NCI-H526 treated with DMSO at 0.1 percent for 48 hours (cell line): ENCODE data around the gene P3H1.
"Not testable (repeated sequence)": the region's sequence is repeated elsewhere in the genome, so short reads cannot be mapped to it uniquely, and the experiment has no call there.

ENCODE experiments used
- DNase-seq: peaks from one replicate; lab custom pipeline; 2025; lab: John Stamatoyannopoulos, UW

P3H1 gene

DNA sequence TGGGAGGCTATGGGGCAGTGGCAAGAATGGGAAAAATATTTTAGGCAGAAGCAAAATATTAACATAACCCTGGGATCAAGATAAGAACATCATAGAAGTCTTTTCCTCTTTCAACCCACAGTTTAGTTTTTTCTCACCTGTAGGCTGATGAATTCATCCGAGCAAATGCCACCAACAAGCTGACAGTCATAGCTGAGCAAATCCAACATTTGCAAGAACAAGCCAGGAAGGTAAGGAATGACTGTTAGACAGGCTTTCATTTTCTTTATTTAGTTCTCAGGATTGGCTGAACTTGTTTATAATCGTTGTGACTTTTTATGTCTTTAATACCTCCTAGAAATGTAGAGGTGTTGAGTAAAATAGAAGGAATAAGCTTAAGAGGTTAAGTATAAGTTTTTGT, 6.6 kb upstream of the P3H1 start:
- no peak for DNase-seq

DNA sequence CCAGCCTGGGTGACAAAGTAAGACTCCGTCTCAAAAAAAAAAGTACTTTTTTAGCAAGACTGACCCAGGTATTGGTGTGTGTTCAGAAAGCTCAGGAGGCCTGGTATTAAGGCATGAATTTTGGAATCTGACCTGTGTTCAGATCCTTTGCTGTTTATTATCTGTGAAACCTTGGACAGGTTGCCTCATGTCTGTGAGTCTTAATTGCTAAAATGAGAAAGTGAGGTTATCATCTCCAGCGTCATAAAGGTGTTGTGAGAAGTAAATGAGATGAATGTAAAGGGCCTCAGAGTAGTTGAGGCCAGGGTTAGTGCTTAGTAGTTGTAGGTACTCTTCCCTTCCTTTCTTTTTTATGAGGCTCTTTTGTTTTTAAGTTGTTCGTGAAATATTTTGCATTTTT, 3.0 kb upstream of the P3H1 start:
- DNase-seq: no peak

DNA sequence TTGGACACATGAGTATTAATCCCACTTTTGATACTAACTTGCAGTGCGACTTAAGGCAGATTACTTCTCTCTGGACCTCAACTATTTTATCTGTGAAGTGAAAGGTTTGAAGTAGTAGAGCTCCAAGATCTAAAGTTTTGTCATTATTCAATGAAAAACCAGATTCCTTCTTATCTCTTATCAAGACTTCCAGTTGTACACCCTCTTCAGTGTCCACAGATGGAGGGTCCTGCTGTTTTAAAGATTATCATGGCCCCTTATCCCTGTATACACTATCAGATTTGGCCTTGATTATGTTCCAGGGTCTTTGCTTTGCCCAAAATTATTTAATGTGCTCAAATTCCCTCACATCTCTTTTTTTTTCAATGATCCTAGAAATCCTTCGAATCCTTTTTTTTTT, 1.3 kb upstream of the P3H1 start:
- no peak for DNase-seq

DNA sequence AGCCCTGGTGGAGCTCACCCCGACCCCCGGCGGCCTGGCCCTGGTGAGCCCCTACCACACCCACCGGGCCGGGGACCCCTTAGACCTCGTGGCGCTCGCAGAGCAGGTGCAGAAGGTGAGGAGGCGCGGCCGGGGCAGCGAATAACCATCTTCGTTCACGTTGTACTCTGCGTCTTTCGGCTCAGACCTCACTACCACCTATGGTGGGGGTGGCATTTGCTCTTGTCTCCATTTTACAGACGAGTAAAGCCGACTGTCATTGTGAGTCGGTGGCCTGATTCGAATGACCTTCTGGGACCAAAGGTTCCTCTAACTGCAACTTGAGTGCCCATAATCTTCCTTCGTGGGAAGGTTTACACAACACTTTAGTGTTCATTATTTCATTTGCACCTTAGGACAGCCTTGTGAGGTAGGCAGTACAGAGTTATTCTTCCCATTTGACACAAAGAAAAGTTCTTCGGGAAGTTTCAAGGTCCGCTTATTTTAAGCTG, 727 bp upstream of the P3H1 start:
- DNase-seq: peak; percentile 65

DNA sequence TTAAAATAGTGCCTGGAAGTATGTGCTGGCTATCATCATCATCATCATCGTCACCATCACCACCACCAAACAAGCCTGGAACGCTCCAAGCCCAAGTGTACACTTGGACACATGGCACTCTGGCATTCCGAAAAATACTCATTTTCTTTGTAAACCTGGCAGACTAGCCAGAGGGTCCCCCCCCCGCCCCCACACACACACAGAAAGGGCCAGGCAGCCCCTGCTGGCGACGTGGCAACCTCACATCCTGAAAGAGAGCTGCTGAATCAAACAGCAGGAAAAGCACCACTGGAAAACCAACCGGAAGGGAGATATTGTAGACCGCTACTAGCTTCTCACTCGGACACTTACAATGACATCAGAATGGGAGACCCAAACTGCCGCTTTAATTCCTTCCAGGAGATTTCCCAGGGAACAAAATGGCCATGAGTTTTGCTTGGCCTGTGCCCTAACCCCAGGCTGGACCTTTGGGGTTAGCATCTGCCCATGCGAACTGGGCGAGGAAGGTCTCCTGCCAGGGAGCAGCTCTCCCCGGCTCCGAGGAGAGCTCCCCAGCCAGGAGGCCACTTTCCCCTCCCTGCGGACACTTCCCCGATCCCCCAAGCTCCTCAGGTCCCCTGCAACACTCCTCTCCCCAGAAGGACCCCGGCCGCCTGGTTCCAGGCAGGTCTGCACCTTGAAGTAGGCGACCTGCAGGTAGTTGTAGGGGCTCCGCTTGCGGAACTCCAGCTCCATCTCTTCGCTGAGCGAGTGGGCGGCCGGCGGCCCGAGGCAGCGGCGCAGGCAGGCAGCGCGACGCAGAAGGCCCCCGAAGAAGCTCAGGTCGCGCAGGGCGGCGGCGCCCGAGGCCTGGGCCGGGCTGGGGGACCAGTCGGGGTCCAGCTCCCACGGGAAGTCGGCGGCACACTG, 742 bp downstream of the P3H1 start:
- DNase-seq: peak; percentile 60

DNA sequence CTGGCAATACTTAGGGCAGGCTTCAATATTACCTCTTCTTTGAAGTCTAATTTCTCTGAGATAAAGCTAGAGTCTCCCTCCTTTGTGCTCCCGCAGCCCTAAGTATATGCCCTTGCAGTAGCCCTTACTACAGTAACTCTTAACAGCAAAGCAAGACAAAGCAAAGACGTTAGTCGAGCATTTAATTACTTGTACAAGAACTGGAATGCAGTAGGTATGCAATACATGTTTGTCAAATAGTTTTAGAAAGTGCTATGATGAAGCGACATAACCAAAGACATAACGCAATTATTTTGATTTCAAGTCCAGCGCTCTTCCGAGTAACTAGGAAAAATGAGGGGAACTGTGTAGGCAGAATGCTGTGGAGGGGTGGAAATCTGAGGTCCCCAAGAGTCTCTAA, 1.6 kb downstream of the P3H1 start:
- DNase-seq: no peak

DNA sequence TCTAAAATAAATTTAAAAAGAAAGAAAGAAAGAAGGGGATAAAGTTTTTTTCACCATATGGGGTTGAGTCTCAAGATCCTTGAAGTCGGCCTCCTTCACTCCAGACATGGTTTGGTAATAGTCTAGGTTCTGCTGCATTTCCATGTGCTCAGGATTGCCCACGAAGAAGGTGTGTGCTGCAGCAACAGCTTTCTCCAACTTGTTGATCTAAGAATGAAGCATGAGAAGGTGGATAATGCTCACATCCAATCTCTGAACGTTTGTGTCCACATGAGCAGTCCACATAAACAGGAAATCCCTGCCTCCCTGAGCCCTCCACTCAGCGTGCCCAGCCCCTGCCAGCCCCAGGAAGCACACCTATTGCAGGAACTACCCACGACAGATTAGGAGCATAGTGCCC, 4.6 kb downstream of the P3H1 start:
- no peak for DNase-seq

DNA sequence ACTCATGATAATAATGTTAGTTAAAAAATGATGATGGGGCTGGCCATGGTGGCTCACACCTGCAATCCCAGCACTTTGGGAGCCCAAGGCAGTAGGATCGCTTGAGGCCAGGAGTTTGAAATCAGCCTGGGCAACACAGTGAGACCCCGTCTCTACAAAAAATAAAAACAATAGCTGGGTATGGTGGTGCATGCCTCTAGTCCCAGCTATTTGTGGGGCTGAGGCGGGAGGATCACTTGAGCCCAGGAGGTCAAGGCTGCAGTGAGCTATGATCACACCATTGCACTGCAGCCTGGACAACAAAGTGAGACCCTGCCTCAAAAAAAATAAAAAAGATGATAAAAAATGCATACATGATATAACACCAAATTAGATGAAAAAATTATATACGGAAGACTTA, 5.3 kb downstream of the P3H1 start:
- DNase-seq: no peak

DNA sequence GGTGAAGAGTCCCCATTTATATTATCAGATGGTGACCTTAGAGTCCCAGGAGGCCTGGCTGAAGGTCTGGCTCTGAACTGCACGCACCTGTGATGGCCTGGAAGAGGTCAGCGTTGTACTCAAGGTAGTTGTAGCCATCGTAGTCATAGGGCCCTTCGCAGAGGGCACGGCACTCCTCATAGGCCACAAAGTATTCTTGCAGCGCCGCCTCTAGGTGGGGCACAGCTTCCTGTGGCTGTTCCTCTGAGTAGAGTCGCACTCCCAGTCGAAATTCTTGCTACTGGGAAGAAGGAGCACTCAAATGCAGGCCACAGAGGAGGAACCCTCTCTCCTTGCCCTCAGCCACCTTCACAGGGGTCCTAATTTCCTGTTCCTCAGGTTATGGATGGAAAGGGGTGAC, 7.7 kb downstream of the P3H1 start:
- DNase-seq: no peak

DNA sequence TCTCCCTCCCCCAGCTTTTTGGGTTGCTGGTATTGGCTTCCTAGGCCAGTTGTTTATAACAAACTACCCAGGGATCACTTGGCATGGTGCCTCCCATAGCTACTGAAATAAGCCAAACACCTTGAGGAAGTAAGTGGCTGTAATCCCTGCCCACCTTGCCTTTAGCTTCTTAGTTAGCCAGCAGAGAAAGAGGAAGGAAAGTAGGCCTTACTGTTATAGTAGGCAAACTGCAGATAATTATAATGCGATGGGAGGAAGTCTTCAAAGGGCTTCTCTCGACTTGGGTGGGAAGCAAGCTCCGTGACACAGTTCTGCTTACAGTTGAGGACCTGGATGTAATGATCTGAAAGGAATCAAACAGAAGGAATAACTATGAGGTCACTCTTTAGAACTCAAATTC, 8.2 kb downstream of the P3H1 start:
- no peak for DNase-seq

DNA sequence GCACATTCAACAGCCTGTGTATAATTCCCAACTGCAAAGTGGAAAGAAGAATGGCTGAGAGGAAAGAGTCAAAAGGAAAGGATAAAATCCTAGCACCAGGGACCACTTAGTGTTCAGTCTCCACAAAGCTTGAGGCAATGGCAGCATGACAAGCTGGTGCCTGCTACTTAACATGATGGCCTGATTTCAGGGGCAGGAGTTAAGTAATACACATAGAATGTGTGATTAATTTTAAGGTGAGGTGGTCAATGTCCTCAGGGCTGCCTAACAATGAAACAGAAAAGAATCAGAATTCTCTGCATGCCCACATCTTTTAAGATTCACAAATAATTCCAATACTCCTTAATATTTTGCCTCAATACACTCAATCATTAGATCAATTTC, 8.9 kb downstream of the P3H1 start:
- no peak for DNase-seq

DNA sequence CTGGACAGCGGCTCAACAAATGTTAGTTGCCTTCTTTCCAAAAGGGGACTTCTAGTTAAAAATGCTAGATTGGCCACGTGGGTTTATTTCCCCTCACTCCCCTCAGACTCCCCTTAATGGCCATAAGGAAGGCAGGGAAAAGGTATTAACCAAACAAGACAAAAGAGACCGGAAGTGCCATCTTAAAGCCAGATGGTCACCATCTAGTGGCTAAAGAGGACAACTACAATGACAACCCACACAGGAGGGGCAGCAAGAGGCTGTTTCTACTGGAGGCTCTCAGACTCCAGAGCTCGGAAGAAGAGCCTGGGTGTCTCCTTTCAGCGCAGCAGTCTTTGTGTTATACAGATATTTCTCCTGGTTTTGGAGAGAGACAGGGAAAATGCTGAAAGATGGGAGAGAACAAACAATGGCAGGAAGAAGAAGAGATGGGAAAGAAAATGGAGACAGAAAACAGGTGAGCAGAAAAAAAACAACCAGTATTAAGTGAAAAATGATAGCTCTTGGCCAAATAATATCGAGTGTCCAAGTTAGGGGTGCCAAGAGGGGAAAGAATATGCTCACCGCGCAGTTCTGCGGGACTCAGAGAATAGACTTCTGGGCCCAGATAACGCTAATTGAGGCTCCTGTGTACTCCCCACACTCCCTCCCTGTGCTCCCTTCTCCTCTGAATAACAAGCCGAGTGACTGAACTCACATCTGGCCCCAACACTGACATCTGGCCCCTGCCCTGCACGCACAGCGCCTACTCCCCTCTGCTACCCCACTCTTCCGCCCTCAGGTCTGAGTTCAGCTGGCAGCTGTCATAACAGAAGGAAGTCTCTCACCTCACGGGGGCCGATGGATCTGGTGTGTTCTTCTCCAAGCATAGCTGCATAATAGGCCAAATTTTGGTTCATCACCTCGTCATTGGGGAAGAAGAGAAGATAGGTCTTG, 9.6 kb downstream of the P3H1 start:
- peak; percentile 58 for DNase-seq

DNA sequence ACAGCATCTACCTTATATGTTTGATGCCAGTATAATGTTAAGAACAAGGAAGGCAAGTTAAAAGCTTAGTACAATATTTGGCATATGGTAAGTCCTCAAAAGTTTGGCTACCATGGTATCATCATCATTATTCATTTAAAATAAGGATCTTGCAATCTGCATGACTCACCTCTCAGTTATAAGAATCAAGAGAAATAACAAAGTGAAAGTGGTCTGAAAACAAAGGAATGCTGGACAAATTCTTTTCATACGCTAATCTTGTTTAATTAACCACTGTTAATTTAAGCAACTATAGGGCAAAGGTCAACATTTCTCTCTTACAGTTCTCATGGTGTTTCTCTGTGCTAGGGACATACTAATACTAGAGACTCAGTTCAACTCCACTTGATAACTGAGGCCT, 13.8 kb downstream of the P3H1 start:
- no peak for DNase-seq

DNA sequence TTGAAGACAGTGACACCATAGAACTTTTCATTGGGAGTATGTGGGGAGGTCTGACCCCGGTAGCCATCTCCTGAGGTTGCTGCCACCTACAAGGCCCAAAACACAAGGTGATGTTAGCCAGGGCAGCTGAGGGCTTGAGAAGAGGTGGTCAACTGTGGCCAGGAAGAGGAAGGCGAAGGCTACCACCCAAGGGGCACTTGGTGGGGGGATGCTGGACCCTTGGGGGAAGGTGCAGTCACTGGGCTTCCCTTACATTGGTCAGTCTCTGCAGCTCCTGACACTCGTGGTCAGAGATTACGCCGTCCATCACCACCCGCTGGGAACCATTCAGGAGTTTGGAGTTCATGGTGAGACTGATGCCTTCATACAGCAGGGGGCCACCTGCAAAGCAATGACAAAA, 14.5 kb downstream of the P3H1 start:
- no peak for DNase-seq

DNA sequence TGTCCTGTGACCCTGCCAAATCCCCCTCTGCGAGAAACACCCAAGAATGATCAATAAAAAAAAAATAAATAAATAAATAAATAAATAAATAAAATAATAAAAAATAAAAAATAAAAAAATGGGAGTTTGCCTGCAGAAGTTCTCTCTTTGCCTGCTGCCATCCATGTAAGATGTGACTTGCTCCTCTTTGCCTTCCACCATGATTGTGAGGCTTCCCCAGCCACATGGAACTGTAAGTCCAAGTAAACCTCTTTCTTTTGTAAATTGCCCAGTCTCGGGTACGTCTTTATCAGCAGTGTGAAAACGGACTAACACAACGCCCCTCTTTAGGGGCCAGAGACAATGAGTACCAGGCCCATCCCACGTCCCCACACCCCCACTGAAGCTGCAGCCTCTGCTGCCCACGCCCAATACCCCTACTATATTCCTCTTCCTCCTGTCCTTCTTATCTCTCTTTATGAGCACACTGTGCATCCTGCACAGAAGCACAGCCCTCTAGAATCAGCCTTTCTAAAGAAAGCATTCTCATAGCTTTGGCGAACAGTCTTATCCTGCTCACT, 15.2 kb downstream of the P3H1 start:
- not testable (repeated sequence) for DNase-seq

DNA sequence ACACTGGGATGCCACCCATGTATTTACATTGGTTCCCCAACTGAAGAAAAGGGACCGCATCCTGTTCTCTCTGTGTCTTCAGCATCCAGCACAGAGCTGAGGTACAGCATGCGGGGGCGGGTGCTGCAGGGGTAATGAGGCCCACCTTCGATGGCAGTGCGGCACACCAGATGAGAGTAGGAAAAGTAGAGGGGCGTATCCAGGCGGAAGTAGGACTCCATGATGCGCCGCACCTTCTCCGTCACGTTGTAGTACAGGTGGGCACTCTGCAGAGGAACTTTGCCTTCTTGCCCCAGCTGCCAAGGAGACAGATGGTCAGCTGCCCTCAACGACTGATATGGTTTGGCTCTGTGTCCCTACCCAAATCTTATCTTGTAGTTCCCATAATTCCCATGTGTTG, 16.8 kb downstream of the P3H1 start:
- no peak for DNase-seq

DNA sequence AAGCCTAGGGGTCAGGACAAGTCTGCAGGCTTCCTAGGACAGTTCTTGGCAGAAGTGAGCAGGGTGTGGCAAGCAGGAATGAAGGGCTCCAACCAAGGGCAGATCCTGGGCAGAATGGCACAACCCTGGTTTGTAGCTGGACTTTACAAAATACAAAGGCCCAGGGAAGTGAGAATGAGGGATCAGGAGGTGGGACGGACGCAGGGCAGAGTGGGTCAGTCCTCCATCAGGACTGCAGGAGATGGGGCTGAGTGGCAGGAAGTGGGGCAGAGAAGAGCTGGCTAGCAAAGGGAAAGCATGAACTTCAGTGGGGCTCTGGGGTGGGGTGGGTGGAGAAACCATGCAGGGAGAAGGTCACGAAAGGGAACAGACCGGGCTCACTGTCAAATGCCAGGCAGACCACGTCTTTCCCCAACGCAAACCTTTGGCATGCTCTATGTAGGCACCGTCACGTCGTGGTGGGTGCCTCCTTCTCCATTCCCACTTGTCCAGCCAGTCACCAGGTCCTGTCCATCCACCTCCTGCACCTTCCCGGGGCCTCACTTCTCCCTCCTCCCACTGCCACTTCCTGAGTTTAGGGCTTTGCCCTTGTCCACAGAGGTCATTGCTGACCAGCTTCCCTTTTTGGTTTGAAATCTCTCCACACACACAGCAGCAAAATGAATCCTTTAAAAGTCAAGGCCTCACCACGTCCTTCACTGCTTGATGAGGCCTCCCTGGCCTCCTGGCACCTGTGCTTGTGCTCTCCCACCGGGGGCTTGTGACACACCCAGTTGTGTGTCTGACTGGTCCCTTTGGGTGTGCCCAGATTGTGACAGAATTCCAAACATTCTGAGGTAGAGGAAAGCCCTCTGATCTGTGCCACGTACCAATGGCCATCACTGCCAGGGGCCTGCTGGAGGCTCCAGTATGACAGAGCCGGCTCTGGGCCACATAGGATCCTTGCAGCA, 18.1 kb downstream of the P3H1 start:
- DNase-seq: no peak

DNA sequence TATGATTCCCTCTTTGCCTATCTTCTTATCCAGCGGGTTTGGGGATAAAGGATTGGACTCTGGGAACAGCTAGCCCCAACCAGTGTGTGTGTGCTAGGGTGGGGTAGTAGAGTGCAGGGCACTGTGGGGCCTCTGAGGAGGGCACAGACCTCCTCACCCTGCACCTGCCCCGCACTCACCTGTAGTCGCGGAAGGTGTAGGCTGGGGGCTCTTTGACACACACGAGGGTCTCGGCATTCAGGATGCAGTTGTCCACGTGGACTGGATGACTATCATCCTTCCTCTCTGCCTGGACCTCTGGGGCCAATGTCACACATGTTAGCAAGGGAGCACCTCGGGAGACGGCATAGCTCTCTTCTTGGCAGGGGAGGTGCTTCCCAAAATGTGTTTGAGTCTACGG, 18.8 kb downstream of the P3H1 start:
- no peak for DNase-seq

DNA sequence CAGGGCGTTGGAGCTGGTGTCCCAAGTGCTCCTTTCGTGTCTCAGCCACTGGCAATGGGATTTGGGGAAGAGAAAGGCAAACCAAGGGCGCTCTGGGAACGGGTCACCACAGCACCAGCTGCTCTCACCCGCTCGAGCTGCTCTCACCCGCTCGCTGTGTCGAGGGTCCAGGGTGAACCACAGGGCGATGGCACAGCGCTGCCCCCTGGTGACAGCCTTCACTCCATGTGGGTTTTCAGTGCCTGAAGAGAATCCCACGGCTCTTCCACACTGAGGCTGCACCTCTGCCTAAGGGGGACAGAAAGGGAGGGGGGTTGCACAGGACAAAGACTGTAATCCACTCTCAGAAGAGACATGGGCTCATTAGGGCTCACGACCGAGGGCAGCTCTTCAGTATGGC, 19.7 kb downstream of the P3H1 start:
- DNase-seq: peak; percentile 37

DNA sequence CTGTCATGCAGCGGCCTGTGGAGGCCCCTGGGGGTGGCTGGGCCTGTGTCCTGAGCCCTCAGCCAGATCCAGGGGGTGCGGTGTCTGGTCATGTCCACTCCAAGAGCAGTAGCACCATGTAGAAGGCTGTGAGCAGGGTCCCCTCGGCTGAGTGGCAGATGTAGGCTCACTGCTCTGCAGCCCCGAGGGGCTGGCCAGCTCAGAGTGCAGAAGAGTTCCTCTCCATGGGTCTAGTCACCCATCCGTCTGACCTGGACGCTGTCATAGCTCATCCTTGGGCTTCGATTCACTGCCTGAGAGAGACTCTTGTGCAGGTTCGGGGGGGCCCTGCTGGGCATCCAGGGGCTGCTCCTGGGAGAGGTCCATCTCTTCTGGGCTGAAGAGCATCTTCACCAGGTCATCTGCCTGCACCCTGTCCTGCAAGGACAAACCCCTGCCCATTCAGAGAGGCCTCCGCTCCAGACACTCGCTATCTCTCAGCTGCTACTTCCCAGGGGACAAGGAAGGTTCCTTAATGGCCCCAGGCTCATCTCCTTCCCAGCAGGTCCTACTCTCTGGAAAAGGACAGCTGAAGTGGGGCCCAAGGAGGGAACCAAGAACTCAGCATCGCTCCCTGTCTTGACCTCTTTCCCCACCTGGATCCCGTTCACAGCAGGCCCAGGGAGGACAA, 20.3 kb downstream of the P3H1 start:
- no peak for DNase-seq

DNA sequence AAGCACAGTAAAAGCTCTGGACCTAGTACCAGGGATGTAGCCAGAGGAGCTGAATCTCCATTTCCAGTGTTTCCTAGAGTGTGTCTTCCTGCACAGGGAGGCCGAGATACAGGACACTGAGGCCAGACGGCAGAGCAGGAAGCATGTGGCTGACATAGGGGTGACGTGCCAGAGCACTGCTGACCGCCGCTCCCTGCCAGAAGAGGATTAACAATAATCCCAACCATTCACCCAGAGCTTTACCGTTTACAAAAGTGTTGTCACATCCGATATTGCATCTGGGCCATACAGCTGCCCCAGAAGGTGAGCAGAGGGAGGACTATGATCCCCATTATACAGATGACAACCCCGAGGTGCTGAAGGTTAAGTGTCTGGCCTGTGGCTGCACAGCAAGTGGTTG, 21.0 kb downstream of the P3H1 start:
- DNase-seq: no peak
